ENCODE results near the gene HDAC11. TPM values are rescaled to one million over a fixed set of nuclear protein-coding genes. Genes with fewer than 3 reads are reported as not detected.

The HDAC11 gene
- total RNA-seq, 1 experiment from 2014 or later = 12.0 TPM

- TF ChIP-seq MLX (CRISPR knock-in tag; IDR thresholded peaks at IDR 0.05) = no peak
- TF ChIP-seq MYBL2 (CRISPR knock-in tag; IDR thresholded peaks at IDR 0.05) = no peak
- no peak for TF ChIP-seq SMAD4 (CRISPR knock-in tag; IDR thresholded peaks at IDR 0.05)
- no peak for TF ChIP-seq HMGA2 (CRISPR knock-in tag; IDR thresholded peaks at IDR 0.05)
Observed at GRCh38 chr3:13506239-13506638, 26.1 kb downstream of the HDAC11 start (continued).

- Mint-ChIP-seq H3K27me3 (ENCODE audit: low read depth) (no peaks in the 10 kb centered on the region), H3K9me3 (no peaks in the 10 kb centered on the region), H3K4me3 (no peak overlapping the region), H3K27ac (peak overlapping the region; percentile 32; the same call in 1 of the 2 replicates), H3K36me3 (no peaks in the 10 kb centered on the region), H3K4me1 (peaks cover 9% of the 10 kb centered on the region)
- DNase-seq (ENCODE audit: low spot score) = no peak
- no peak for TF ChIP-seq ZMAT4 (CRISPR knock-in tag; IDR thresholded peaks at IDR 0.05)
- POLR2A ChIA-PET = no interaction called here
- no peak for ATAC-seq
- CTCF ChIA-PET = interaction anchor here (0.8 to 4.0 kb wide), 6 partner anchors 8 to 141 kb away, joined by 3 to 24 read pairs (median 4); no protein-coding TSS in a partner anchor
Observed at GRCh38 chr3:13506680-13507079, 26.6 kb downstream of the HDAC11 start.

GRCh38 chr3:13507247-13507569 lies 27.1 kb downstream of the HDAC11 start:
- Mint-ChIP-seq H3K27me3 (ENCODE audit: low read depth) (no peaks in the 10 kb centered on the region), H3K36me3 (no peaks in the 10 kb centered on the region), H3K27ac (peak overlapping the region; percentile 32), H3K4me1 (peaks cover 9% of the 10 kb centered on the region), H3K4me3 (no peak overlapping the region), H3K9me3 (no peaks in the 10 kb centered on the region)
- POLR2A ChIA-PET = no interaction called here
- no peak for DNase-seq (ENCODE audit: low spot score)
- CTCF ChIA-PET = interaction anchor here (0.8 to 4.0 kb wide), 5 partner anchors 9 to 140 kb away, joined by 3 to 24 read pairs (median 6); no protein-coding TSS in a partner anchor
- no peak for ATAC-seq
- no peak for TF ChIP-seq ATF6 (CRISPR knock-in tag; IDR thresholded peaks at IDR 0.05)
- TF ChIP-seq ZNF423 (CRISPR knock-in tag; IDR thresholded peaks at IDR 0.05) = no peak
- TF ChIP-seq NFATC4 (CRISPR knock-in tag; IDR thresholded peaks at IDR 0.05) = no peak
- TF ChIP-seq ZNF425 (CRISPR knock-in tag; conservative IDR thresholded peaks at IDR 0.05) = no peak
- TF ChIP-seq STAT6 (CRISPR knock-in tag; conservative IDR thresholded peaks at IDR 0.05; ENCODE audit: low read depth) = no peak
- TF ChIP-seq HMGXB4 (CRISPR knock-in tag; IDR thresholded peaks at IDR 0.05) = no peak
- TF ChIP-seq CREM (CRISPR knock-in tag; IDR thresholded peaks at IDR 0.05) = no peak
- TF ChIP-seq GABPB1 (CRISPR knock-in tag; IDR thresholded peaks at IDR 0.05) = no peak
- TF ChIP-seq ZBTB43 (CRISPR knock-in tag; IDR thresholded peaks at IDR 0.05) = no peak
- no peak for TF ChIP-seq E2F5 (CRISPR knock-in tag; IDR thresholded peaks at IDR 0.05)
- TF ChIP-seq NR3C1 (CRISPR knock-in tag; conservative IDR thresholded peaks at IDR 0.05; ENCODE audit: low read depth) = no peak
- no peak for TF ChIP-seq ETV6 (CRISPR knock-in tag; IDR thresholded peaks at IDR 0.05)
- TF ChIP-seq ZMAT4 (CRISPR knock-in tag; IDR thresholded peaks at IDR 0.05) = no peak
- no peak for TF ChIP-seq SP1 (CRISPR knock-in tag; conservative IDR thresholded peaks at IDR 0.05)
- no peak for TF ChIP-seq PRRX2 (CRISPR knock-in tag; IDR thresholded peaks at IDR 0.05)
- TF ChIP-seq OVOL2 (CRISPR knock-in tag; IDR thresholded peaks at IDR 0.05; ENCODE audit: borderline replicate concordance) = no peak
